Hepatocyte (in vitro differentiated cells): ENCODE results near the gene HDHD3. TPM values are rescaled to one million over a fixed set of nuclear protein-coding genes. Genes with fewer than 3 reads are reported as not detected.
"Not testable (repeated sequence)": the region's sequence is repeated elsewhere in the genome, so short reads cannot be mapped to it uniquely, and the experiment has no call there.

Source experiments
- DNase-seq: peaks from one replicate; pipeline ENCODE4 v3.0.0-alpha.2; 2016; ENCODE audit warnings: low spot score
- H2AFZ ChIP-seq: fragments of 200-600 bp; sonication (generic); 2 replicates; pipeline ENCODE4 v1.6.0; 2016; ENCODE audit warnings: antibody characterized with exemption, mild to moderate bottlenecking
- H3K27ac ChIP-seq: fragments of 200-600 bp; sonication (generic); 2 replicates; pipeline ENCODE4 v1.5.1; 2016; ENCODE audit warnings: mild to moderate bottlenecking
- H3K27me3 ChIP-seq: fragments of 200-600 bp; sonication (generic); 2 replicates; pipeline ENCODE4 v1.6.1; 2016
- H3K36me3 ChIP-seq: fragments of 200-600 bp; sonication (generic); replicated peaks from 2 replicates; pipeline ENCODE4 v1.5.1; 2016; ENCODE audit warnings: low read depth; ENCODE audit not compliant: insufficient read depth
- H3K4me1 ChIP-seq: fragments of 200-600 bp; sonication (generic); 2 replicates; pipeline ENCODE4 v1.5.1; 2016; ENCODE audit warnings: mild to moderate bottlenecking, moderate library complexity; ENCODE audit not compliant: insufficient read depth
- H3K4me2 ChIP-seq: fragments of 200-600 bp; sonication (generic); 2 replicates; pipeline ENCODE4 v1.6.0; 2016
- H3K4me3 ChIP-seq: fragments of 200-600 bp; sonication (generic); 2 replicates; pipeline ENCODE4 v1.5.1; 2016; ENCODE audit warnings: mild to moderate bottlenecking
- H3K79me2 ChIP-seq: fragments of 200-600 bp; sonication (generic); 2 replicates; pipeline ENCODE4 v1.6.0; 2017; ENCODE audit warnings: mild to moderate bottlenecking
- H3K9me2 ChIP-seq: fragments of 200-600 bp; sonication (generic); replicated peaks from 2 replicates; pipeline ENCODE4 v1.6.0; 2017; ENCODE audit warnings: mild to moderate bottlenecking; ENCODE audit not compliant: insufficient read depth
- H3K9me3 ChIP-seq: fragments of 200-600 bp; sonication (generic); 2 replicates; pipeline ENCODE4 v1.5.1; 2016; ENCODE audit warnings: low read depth, mild to moderate bottlenecking
- H4K20me1 ChIP-seq: fragments of 200-600 bp; sonication (generic); 2 replicates; pipeline ENCODE4 v1.6.0; 2016; ENCODE audit warnings: mild to moderate bottlenecking; ENCODE audit not compliant: insufficient read depth, poor library complexity, severe bottlenecking
- EZH2 ChIP-seq: fragments of 200-600 bp; sonication (generic); IDR thresholded peaks from 2 replicates; pipeline ENCODE4 v1.6.1; 2016; ENCODE audit warnings: antibody characterized with exemption, mild to moderate bottlenecking, borderline replicate concordance
- EZH2phosphoT487 ChIP-seq: fragments of 200-600 bp; sonication (generic); IDR thresholded peaks from one replicate; pipeline ENCODE4 v1.6.1; 2018; ENCODE audit warnings: antibody characterized with exemption, mild to moderate bottlenecking, low read depth, moderate library complexity; ENCODE audit not compliant: unreplicated experiment, severe bottlenecking
- WGBS: methylation state at CpG from one replicate; pipeline ENCODE4 v1.1.6; 2016; ENCODE audit warnings: low lambda C conversion rate; ENCODE audit errors: missing lambda C conversion rate; 5-methylcytosine and 5-hydroxymethylcytosine counted together
- polyA plus RNA-seq: library from polyadenylated mRNA; unstranded; fragments of >200 nt; fragmentation: Nextera tagmentation; extraction: Ambion mirVana; gene quantifications from 2 replicates; pipeline ENCODE4 v1.2.1, GENCODE V29; 2016
- total RNA-seq: library from RNA; depleted of rRNA; stranded (reverse); fragments of >200 nt; gene quantifications from 2 replicates; pipeline ENCODE4 v1.2.3, GENCODE V29; 2014
- TF ChIP-seq, protein P1 (sequence below): fragments of 200-600 bp; sonication (generic); IDR thresholded peaks from 2 replicates; pipeline ENCODE4 v1.5.1; 2016; ENCODE audit warnings: antibody characterized with exemption, mild to moderate bottlenecking; ENCODE audit not compliant: poor library complexity

The HDHD3 gene
- total and polyA plus RNA-seq, 2 experiments from 2014 or later, result 96.8 to 110 TPM

DNA sequence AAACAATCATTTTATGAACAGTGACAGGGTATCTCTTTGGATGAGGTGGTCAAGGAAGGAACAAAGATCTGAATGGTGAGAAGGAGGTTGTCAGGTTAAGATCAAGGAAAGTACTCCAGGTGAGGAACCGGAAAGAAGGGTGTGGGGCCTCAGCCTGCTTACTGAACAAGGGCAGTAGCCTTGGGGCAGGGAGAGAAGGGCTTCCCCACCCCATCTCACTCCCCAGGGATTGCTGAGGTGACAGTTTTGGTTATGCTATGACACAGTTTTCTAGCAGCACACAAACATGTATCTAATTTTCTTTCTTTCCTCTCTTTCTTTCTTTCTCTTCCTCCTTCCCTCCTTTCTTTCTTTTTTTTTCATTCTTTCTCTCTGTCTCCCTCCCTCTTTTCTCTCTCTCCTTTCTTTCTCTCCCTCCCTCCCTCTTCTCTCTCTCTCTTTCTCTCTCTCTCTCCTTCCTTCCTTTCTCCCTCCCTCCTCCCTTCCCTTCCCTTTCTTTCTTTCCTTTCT lies 4.1 kb upstream of the HDHD3 start:
- TF ChIP-seq EZH2phosphoT487, result no peak
- no peak for TF ChIP-seq EZH2
- TF ChIP-seq, protein P1, sequence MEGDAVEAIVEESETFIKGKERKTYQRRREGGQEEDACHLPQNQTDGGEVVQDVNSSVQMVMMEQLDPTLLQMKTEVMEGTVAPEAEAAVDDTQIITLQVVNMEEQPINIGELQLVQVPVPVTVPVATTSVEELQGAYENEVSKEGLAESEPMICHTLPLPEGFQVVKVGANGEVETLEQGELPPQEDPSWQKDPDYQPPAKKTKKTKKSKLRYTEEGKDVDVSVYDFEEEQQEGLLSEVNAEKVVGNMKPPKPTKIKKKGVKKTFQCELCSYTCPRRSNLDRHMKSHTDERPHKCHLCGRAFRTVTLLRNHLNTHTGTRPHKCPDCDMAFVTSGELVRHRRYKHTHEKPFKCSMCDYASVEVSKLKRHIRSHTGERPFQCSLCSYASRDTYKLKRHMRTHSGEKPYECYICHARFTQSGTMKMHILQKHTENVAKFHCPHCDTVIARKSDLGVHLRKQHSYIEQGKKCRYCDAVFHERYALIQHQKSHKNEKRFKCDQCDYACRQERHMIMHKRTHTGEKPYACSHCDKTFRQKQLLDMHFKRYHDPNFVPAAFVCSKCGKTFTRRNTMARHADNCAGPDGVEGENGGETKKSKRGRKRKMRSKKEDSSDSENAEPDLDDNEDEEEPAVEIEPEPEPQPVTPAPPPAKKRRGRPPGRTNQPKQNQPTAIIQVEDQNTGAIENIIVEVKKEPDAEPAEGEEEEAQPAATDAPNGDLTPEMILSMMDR, result no peak
- Histone ChIP-seq H3K27me3 (no peaks in the 10 kb centered on the region), H3K4me2 (peak overlapping the region; percentile 69), H3K9me3 (no peaks in the 10 kb centered on the region), H3K79me2 (peaks cover 6% of the 10 kb centered on the region), H3K36me3 (no peaks in the 10 kb centered on the region), H4K20me1 (no peaks in the 10 kb centered on the region), H3K4me3 (no peak overlapping the region), H2AFZ (no peak overlapping the region), H3K27ac (peak overlapping the region; percentile 96), H3K4me1 (peaks cover 47% of the 10 kb centered on the region), H3K9me2 (no peaks in the 10 kb centered on the region)
- WGBS, result 47% methylated on average over 1 of the region's 1 CpG
- DNase-seq, result peak; percentile 51

DNA sequence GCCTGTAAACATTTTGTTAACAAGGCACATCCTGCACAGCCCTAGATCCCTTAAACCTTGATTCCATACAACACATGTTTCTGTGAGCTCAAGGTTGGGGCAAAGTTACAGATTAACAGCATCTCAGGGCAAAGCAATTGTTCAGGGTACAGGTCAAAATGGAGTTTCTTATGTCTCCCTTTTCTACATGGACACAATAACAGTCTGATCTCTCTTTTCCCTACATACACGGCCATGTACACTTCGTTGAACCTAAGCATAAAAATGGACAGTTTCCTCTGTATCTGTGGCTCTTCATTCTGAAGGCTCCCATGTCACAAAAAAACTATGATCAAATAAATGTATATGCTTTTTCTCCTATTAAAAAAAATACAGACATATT lies 3.0 kb upstream of the HDHD3 start:
- not testable (repeated sequence) for H3K27me3 ChIP-seq, H3K4me3 ChIP-seq, H3K9me3 ChIP-seq, H3K36me3 ChIP-seq, H3K4me2 ChIP-seq, H3K9me2 ChIP-seq, DNase-seq, H4K20me1 ChIP-seq, H2AFZ ChIP-seq
- Histone ChIP-seq H3K79me2 (peaks cover 12% of the 10 kb centered on the region), H3K4me1 (peaks cover 47% of the 10 kb centered on the region), H3K27ac (peak overlapping the region; percentile 96)
- 74% methylated on average over 2 of the region's 2 CpGs for WGBS

DNA sequence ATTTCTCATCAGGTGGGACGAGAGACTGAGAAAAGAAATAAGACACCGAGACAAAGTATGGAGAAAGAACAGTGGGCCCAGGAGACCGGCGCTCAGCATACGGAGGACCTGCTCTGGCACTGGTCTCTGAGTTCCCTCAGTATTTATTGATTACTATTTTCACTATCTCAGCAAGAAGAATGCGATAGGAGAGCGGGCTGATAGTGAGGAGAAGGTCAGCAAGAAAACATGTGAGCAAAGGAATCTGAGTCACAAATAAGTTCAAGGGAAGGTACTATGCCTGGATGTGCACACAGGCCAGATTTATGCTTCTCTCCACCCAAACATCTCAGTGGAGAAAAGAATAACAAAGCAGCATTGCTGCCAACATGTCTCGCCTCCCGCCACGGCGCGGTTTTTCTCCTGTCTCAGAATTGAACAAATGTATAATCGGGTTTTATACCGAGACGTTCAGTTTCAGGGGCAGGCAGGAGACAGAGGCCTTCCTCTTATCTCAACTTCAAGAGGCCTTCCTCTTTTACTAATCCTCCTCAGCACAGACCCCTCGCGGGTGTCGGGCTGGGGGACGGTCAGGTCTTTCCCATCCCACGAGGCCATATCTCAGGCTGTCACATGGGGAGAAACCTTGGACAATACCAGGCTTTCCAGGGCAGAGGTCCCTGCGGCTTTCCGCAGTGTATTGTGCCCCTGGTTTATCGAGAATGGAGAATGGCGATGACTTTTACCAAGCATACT lies 2.5 kb upstream of the HDHD3 start:
- not testable (repeated sequence) for H3K9me3 ChIP-seq, H3K36me3 ChIP-seq, H3K4me3 ChIP-seq, H3K27me3 ChIP-seq, DNase-seq, H4K20me1 ChIP-seq, H2AFZ ChIP-seq, H3K9me2 ChIP-seq
- Histone ChIP-seq H3K4me1 (peaks cover 47% of the 10 kb centered on the region), H3K4me2 (peak overlapping the region; percentile 52), H3K79me2 (peaks cover 17% of the 10 kb centered on the region), H3K27ac (peak overlapping the region; percentile 96)
- WGBS, result 36% methylated on average over 22 of the region's 24 CpGs

DNA sequence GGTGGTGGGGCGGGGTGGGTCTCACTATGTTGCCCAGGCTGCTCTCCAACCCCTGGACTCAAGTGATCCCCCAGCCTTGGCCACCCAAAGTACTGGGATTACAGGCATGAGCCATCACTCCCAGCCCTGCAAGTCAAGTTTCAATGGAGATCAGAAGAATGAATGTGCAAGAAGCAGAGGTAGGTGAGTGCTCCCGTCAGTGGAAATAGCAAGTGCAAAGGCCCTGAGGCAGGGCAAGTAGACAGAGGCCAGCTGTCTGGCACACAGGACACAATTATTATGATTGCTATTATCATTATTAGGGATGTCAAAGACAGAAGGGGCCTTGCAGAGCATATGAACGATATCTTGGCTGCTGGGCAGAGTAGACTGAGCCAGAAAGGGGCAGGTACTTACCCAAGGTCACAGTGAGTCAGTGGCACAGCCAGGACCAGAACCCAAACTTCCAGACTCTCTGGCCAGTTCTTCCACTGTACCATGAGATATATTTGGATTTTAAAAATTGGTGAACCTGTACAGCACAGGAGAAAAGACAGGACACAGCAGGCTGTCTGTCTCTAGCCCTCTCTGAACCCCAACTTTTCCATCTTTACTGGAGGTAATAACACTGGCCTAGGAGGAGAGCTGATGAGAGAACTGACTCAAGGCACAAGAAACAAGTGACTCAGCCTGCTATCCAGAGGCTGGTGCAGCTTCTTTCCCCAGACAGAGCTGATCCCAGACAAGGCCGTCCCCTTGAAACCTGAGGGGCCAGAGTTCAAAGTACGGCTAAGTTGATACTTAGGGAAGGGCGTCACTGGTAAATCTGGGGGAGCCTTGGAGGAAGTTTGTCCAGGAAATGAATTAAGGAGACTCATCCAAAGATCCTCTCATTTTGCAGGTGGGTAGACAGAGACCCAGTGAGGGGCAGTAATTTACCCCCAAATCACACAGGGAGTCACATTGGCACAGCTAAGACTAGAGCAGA lies 1.4 kb downstream of the HDHD3 start:
- H3K4me3 ChIP-seq, result peak overlapping the region; percentile 96
- H3K9me3 ChIP-seq, result no peaks in the 10 kb centered on the region
- H3K27ac ChIP-seq, result peak overlapping the region; percentile 100
- TF ChIP-seq EZH2, result no peak
- TF ChIP-seq, protein P1, result no peak
- no peak for TF ChIP-seq EZH2phosphoT487
- no peak overlapping the region for H2AFZ ChIP-seq
- H3K4me2 ChIP-seq, result peak overlapping the region; percentile 88
- H3K79me2 ChIP-seq, result peaks cover 24% of the 10 kb centered on the region
- peaks cover 28% of the 10 kb centered on the region for H4K20me1 ChIP-seq
- no peaks in the 10 kb centered on the region for H3K27me3 ChIP-seq
- DNase-seq, result peak; percentile 78
- no peaks in the 10 kb centered on the region for H3K36me3 ChIP-seq
- H3K9me2 ChIP-seq, result no peaks in the 10 kb centered on the region
- 70% methylated on average over 6 of the region's 6 CpGs for WGBS
- peaks cover 29% of the 10 kb centered on the region for H3K4me1 ChIP-seq
